ENCODE data around the gene ALDH3A1. TPM values are rescaled to one million over a fixed set of nuclear protein-coding genes. Genes with fewer than 3 reads are reported as not detected.

ALDH3A1 gene
- total and polyA plus RNA-seq, 2 donors: 0.76 to 2.2 TPM

DNA sequence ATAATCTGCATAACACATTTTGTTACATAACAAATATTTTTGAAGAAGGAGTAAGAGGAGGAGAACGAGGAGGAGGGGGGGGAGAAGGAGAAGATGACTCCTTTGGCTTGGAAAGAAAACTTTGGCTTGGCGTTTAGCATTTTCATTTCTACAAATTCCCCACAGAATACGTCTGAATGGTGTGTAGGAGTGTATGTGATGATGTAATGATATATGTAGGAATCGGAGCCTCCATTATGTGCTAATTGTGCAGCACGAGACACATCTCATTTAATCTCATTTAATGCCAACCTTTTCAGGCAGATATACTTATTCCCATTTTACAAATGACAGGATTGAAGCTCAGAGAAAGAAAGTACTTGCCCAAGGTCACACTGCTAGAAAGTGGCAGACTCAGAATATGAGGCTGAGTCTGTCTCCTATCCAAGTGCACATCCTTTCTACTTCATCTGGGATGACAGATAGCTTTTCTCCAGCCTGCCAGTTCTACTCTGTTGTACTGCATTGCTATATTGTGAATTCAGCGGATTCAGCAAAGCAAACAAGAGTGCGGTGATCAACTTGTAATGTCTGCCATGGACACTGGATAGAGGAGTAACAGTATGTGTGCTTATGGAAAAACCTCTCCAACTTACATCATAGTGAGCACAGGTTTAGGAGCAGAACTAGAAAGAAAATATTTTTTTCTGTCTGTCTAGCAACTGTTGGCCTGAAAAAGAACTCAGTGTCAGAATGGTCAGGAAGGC, 21.3 kb downstream of the ALDH3A1 start:
- WGBS: 93% methylated on average over 7 of the region's 7 CpGs
- H3K27ac ChIP-seq (ENCODE audit: low read depth in 1 of 2, low read length in 1 of 2): peak overlapping the region in 1 of 2 donors; percentile 82
- H3K4me3 ChIP-seq (ENCODE audit: low read length in 2 of 2): no peak overlapping the region
- no peak for DNase-seq (ENCODE audit: low read depth in 6 of 9, low spot score in 9 of 9)
- H3K9me3 ChIP-seq (ENCODE audit: control insufficient read depth in 2 of 2, insufficient read depth in 1 of 2, low read length in 1 of 2): no peaks in the 10 kb centered on the region
- H3K36me3 ChIP-seq (ENCODE audit: control insufficient read depth in 2 of 2, insufficient read depth in 2 of 2, low read length in 1 of 2): no peaks in the 10 kb centered on the region
- peaks cover 0 to 8% of the 10 kb centered on the region in 2 donors for H3K4me1 ChIP-seq (ENCODE audit: control insufficient read depth in 2 of 2, insufficient read depth in 2 of 2, low read length in 2 of 2)
- peaks cover 2 to 22% of the 10 kb centered on the region in 2 donors for H3K27me3 ChIP-seq (ENCODE audit: control insufficient read depth in 2 of 2, insufficient read depth in 1 of 2, low read length in 1 of 2)

DNA sequence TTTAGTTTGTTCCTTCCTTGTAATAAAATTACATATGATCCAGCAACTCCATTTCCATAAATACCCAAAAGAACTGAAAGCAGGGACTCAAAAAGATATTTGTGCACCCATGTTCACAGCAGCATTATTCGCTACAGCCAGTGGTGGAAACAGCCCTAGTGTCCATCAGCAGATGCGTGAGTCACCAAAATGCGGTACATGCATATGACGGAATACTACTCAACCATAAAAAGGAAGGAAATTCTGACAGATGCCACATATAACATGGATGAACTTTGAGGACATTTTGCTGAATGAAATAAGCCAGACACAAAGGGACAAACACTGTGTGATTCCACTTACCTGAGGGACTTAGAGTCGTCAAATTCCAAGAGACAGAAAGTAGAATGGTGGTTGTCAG, 22.6 kb downstream of the ALDH3A1 start:
- Histone ChIP-seq H3K4me3 (ENCODE audit: low read length in 2 of 2) (no peak overlapping the region), H3K9me3 (ENCODE audit: control insufficient read depth in 2 of 2, insufficient read depth in 1 of 2, low read length in 1 of 2) (no peaks in the 10 kb centered on the region), H3K27me3 (ENCODE audit: control insufficient read depth in 2 of 2, insufficient read depth in 1 of 2, low read length in 1 of 2) (peaks cover 2 to 17% of the 10 kb centered on the region in 2 donors), H3K27ac (ENCODE audit: low read depth in 1 of 2, low read length in 1 of 2) (no peak overlapping the region), H3K4me1 (ENCODE audit: control insufficient read depth in 2 of 2, insufficient read depth in 2 of 2, low read length in 2 of 2) (peaks cover 0 to 8% of the 10 kb centered on the region in 2 donors), H3K36me3 (ENCODE audit: control insufficient read depth in 2 of 2, insufficient read depth in 2 of 2, low read length in 1 of 2) (no peaks in the 10 kb centered on the region)
- no peak for DNase-seq (ENCODE audit: low read depth in 6 of 9, low spot score in 9 of 9)
- WGBS: 96% methylated on average over 5 of the region's 5 CpGs

DNA sequence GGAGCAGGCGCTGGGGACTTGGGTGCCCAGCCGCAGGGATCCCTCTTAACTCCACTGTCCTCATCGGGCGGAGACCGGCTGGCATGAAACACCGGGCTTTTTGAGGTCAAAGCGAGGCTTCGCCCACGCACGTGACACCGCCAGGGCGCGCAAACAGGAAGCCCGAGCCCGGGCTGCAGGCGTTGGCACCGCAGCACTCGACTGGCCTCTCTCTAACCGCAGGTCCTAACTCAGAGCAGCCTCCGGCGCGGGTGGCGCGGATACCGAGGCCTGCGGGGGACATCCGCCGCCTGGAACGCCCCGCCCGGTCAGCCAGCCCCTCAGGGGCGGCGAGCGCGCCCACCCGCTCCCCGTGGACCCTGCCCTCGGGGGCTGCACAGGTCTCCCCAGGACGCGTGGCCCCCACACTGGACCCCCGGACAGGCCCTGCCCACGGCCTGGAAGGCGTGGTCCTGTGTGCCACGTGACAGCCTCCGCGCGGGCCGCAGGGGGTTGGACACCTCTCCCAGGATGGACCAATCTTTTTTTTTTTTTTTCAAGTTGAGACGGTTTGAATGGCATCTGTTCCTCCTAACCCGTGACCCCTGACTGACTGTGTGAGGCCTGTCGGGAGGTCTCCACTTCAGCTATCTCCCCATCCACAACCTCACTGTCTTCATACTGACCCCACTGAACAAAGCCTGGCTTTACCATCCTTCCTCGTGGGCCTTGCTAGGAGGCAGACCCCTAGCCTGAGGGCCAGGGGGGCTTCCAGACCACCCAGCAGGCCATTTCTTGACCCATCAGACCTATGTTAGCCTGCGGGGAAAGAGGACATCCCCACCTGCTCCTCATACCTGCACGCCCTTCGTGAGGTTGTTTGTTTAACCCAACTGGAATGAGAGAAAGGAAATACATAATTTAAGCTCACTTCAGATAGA, 23.3 kb downstream of the ALDH3A1 start:
- Histone ChIP-seq H3K9me3 (ENCODE audit: control insufficient read depth in 2 of 2, insufficient read depth in 1 of 2, low read length in 1 of 2) (no peaks in the 10 kb centered on the region), H3K27me3 (ENCODE audit: control insufficient read depth in 2 of 2, insufficient read depth in 1 of 2, low read length in 1 of 2) (peaks cover 2 to 17% of the 10 kb centered on the region in 2 donors), H3K27ac (ENCODE audit: low read depth in 1 of 2, low read length in 1 of 2) (no peak overlapping the region), H3K4me3 (ENCODE audit: low read length in 2 of 2) (peak overlapping the region in 1 of 2 donors; percentile 13), H3K36me3 (ENCODE audit: control insufficient read depth in 2 of 2, insufficient read depth in 2 of 2, low read length in 1 of 2) (no peaks in the 10 kb centered on the region), H3K4me1 (ENCODE audit: control insufficient read depth in 2 of 2, insufficient read depth in 2 of 2, low read length in 2 of 2) (peaks cover 0 to 8% of the 10 kb centered on the region in 2 donors)
- 37% methylated on average over 55 of the region's 55 CpGs for WGBS
- no peak for DNase-seq (ENCODE audit: low read depth in 6 of 9, low spot score in 9 of 9)

DNA sequence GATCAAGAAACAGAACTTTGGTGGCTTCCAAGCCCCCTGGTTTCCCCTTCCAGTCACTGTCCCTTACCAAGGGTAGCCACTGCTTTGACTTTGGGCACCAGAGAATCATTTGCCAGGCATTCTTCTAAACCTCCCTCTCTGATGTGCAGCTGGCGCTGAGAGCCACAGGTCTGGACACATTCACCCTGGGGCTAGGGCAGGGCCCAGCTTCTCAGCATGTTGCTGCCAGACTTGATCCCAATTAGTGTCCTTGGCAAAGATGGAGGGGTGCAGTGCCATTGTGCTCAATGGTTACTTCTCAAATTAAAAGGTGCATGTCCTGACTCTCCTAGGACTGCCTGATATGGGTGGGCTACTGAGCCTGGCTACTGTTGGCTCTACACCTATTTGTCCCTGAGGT, 24.1 kb downstream of the ALDH3A1 start:
- Histone ChIP-seq H3K4me3 (ENCODE audit: low read length in 2 of 2) (no peak overlapping the region), H3K36me3 (ENCODE audit: control insufficient read depth in 2 of 2, insufficient read depth in 2 of 2, low read length in 1 of 2) (no peaks in the 10 kb centered on the region), H3K9me3 (ENCODE audit: control insufficient read depth in 2 of 2, insufficient read depth in 1 of 2, low read length in 1 of 2) (no peaks in the 10 kb centered on the region), H3K27me3 (ENCODE audit: control insufficient read depth in 2 of 2, insufficient read depth in 1 of 2, low read length in 1 of 2) (peaks cover 2 to 17% of the 10 kb centered on the region in 2 donors), H3K27ac (ENCODE audit: low read depth in 1 of 2, low read length in 1 of 2) (no peak overlapping the region), H3K4me1 (ENCODE audit: control insufficient read depth in 2 of 2, insufficient read depth in 2 of 2, low read length in 2 of 2) (peaks cover 0 to 8% of the 10 kb centered on the region in 2 donors)
- no peak for DNase-seq (ENCODE audit: low read depth in 6 of 9, low spot score in 9 of 9)
- 100% methylated on average over 1 of the region's 1 CpG for WGBS

DNA sequence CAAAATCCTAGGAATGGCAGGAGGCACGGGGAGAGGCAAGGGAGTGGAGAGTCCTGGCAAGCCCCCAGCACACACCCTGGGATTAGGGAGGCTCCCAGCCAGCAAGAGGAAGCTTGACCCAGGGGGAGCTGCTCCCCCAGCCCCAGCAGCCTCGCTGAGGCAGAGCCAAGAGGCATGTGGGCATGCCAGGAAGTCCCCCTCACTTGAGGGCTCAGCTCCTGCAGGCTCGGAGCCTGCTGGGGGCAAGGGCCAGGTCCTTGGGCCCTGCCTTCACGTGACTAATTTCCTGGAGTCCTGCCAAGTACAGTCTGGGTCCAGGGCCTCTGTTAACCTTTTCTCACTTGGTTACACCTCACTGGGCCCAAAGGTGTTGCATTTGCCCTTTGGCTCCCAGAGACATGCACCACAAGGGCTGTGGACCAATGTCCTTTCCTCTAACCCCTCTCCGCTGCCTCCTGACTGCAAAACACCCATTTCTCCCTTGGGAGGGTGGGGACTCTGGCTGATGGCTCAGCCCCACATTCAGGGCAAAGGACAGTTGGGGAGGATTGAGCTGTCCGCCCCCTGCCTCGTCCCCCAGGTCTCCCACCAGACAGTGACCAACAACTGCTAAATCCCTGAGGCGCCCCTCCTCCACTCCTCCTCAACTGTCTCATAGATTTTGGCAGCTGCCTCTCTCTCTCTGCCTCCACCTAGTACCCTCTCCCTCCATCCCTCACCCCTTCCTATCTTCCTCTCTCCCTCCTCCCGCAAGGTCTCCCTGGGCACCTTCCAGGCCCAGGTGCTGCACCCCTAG, 27.3 kb downstream of the ALDH3A1 start:
- Histone ChIP-seq H3K27me3 (ENCODE audit: control insufficient read depth in 2 of 2, insufficient read depth in 1 of 2, low read length in 1 of 2) (peaks cover 0 to 14% of the 10 kb centered on the region in 2 donors), H3K4me1 (ENCODE audit: control insufficient read depth in 2 of 2, insufficient read depth in 2 of 2, low read length in 2 of 2) (no peaks in the 10 kb centered on the region), H3K27ac (ENCODE audit: low read depth in 1 of 2, low read length in 1 of 2) (no peak overlapping the region), H3K4me3 (ENCODE audit: low read length in 2 of 2) (no peak overlapping the region), H3K36me3 (ENCODE audit: control insufficient read depth in 2 of 2, insufficient read depth in 2 of 2, low read length in 1 of 2) (no peaks in the 10 kb centered on the region), H3K9me3 (ENCODE audit: control insufficient read depth in 2 of 2, insufficient read depth in 1 of 2, low read length in 1 of 2) (no peaks in the 10 kb centered on the region)
- WGBS: 63% methylated on average over 9 of the region's 9 CpGs
- no peak for DNase-seq (ENCODE audit: low read depth in 6 of 9, low spot score in 9 of 9)

DNA sequence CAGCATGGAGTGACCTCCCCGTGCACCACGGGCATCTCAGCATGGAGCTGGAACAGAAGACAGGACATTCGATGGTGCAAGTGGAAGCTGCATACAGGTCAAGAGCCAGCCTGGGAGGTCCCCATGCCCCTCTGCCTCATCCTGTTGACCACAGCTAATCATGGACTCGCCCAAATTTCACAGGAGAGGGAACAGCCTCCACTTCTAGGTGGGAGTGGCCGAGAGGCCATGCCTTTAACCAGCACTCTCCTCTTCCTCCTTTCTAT, 28.0 kb downstream of the ALDH3A1 start:
- H3K27ac ChIP-seq (ENCODE audit: low read depth in 1 of 2, low read length in 1 of 2): no peak overlapping the region
- WGBS: 94% methylated on average over 5 of the region's 5 CpGs

DNA sequence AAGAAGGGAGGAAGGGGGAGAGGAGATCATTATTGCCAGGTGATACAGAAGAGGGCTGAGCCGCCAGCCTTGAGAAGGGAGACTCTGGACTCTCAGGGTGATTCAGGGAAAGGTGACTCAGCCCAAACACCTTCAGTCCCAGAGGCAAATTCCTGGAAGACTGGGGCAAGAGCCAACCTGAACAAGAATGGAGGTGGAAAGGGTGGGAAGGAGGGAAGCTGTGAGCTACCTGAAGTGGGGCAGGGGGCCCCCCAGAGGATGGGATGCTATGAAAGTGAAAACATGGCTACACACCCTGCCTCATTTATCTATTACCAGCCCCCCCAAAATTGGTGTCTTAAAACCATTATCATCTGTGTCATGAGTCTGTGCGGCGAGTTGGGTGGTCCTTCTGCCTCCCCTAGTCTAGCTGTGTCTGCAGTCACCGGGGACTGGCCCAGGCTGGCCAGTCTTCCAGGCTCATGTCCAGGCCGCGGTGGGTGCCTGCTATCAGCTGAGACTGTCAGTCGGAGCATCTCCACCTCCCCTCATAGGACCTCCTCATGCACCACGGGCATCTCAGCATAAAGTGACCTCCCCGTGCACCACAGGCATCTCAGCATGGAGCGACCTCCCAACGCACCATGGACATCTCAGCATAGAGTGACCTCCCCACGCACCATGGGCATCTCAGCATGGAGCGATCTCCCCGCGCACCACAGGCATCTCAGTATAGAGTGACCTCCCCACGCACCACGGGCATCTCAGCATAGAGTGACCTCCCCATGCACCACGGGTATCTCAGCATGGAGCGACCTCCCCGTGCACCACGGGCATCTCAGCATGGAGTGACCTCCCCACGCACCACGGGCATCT, 28.5 kb downstream of the ALDH3A1 start:
- Histone ChIP-seq H3K4me3 (ENCODE audit: low read length in 2 of 2) (no peak overlapping the region), H3K27me3 (ENCODE audit: control insufficient read depth in 2 of 2, insufficient read depth in 1 of 2, low read length in 1 of 2) (peaks cover 0 to 9% of the 10 kb centered on the region in 2 donors), H3K4me1 (ENCODE audit: control insufficient read depth in 2 of 2, insufficient read depth in 2 of 2, low read length in 2 of 2) (no peaks in the 10 kb centered on the region), H3K9me3 (ENCODE audit: control insufficient read depth in 2 of 2, insufficient read depth in 1 of 2, low read length in 1 of 2) (no peaks in the 10 kb centered on the region), H3K27ac (ENCODE audit: low read depth in 1 of 2, low read length in 1 of 2) (no peak overlapping the region), H3K36me3 (ENCODE audit: control insufficient read depth in 2 of 2, insufficient read depth in 2 of 2, low read length in 1 of 2) (no peaks in the 10 kb centered on the region)
- WGBS: 97% methylated on average over 23 of the region's 23 CpGs
- DNase-seq (ENCODE audit: low read depth in 6 of 9, low spot score in 9 of 9): no peak

More for the DNA sequence above, 28.0 kb downstream of the ALDH3A1 start:
- H3K9me3 ChIP-seq (ENCODE audit: control insufficient read depth in 2 of 2, insufficient read depth in 1 of 2, low read length in 1 of 2): no peaks in the 10 kb centered on the region
- peaks cover 0 to 14% of the 10 kb centered on the region in 2 donors for H3K27me3 ChIP-seq (ENCODE audit: control insufficient read depth in 2 of 2, insufficient read depth in 1 of 2, low read length in 1 of 2)
- no peaks in the 10 kb centered on the region for H3K4me1 ChIP-seq (ENCODE audit: control insufficient read depth in 2 of 2, insufficient read depth in 2 of 2, low read length in 2 of 2)
- no peak for DNase-seq (ENCODE audit: low read depth in 6 of 9, low spot score in 9 of 9)
- H3K36me3 ChIP-seq (ENCODE audit: control insufficient read depth in 2 of 2, insufficient read depth in 2 of 2, low read length in 1 of 2): no peaks in the 10 kb centered on the region
- H3K4me3 ChIP-seq (ENCODE audit: low read length in 2 of 2): no peak overlapping the region

DNA sequence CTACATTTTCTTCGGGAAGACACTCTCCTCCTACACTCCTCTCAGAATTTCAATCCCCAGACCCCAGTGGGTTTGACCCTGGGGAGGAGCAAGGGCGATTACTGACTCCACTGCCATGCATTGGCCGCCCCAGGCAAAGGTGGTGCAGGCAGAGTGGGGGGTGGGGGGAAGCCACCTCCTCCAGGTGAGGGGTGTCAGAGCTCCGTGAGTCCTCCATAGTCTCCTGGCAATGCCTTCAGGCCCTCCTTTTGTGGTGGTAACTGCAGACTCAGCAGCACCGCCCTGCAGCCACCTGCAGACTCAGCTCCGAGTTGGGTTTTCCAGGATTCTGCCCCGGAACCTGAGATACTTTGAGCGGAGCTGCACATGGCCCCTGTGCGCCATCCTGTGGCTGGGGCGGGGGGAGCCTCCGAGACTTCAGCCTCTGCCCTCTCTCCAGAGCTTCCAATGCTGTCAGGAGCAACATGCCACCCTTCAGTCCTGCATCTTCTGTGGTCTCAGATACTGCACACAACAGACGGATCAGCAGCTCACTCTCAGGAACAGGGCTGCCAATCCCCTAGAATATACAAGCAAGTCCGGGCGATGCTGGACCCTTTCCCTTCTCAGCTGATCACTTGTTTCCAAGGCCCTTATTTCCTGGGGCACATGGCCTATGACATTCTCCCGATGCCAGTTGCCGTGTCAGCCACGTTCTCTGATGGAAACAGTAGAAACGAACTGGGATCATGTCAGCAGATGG, 29.3 kb downstream of the ALDH3A1 start:
- DNase-seq (ENCODE audit: low read depth in 6 of 9, low spot score in 9 of 9): no peak
- Histone ChIP-seq H3K4me3 (ENCODE audit: low read length in 2 of 2) (no peak overlapping the region), H3K27me3 (ENCODE audit: control insufficient read depth in 2 of 2, insufficient read depth in 1 of 2, low read length in 1 of 2) (peaks cover 0 to under 1% of the 10 kb centered on the region in 2 donors), H3K4me1 (ENCODE audit: control insufficient read depth in 2 of 2, insufficient read depth in 2 of 2, low read length in 2 of 2) (no peaks in the 10 kb centered on the region), H3K9me3 (ENCODE audit: control insufficient read depth in 2 of 2, insufficient read depth in 1 of 2, low read length in 1 of 2) (no peaks in the 10 kb centered on the region), H3K36me3 (ENCODE audit: control insufficient read depth in 2 of 2, insufficient read depth in 2 of 2, low read length in 1 of 2) (no peaks in the 10 kb centered on the region), H3K27ac (ENCODE audit: low read depth in 1 of 2, low read length in 1 of 2) (no peak overlapping the region)
- 90% methylated on average over 18 of the region's 18 CpGs for WGBS

Data from thymus (tissue), 11 donors.